Liver (tissue), 3 donors: ENCODE data around the gene MEIS1.

ENCODE experiments used
- ATF3 ChIP-seq: IDR thresholded peaks from 2 replicates; pipeline ENCODE4 v1.6.1; 2016; ENCODE audit warnings: antibody characterized with exemption
- CTCF ChIP-seq: fragments of 150-350 bp; IDR thresholded peaks from 2 replicates; pipeline ENCODE4 v1.5.1; 2017; ENCODE audit warnings: improper control_type of control experiment, low read depth, low read length; ENCODE audit not compliant: missing input control
- EGR1 ChIP-seq, 2 donors: IDR thresholded peaks; 2 replicates each; pipeline ENCODE4 v1.6.1; 2016 to 2018; ENCODE audit warnings: antibody characterized with exemption in 2 of 2, low read depth in 2 of 2
- GABPA ChIP-seq, 2 donors: IDR thresholded peaks in 1 of 2; conservative IDR thresholded peaks in 1 of 2; 2 replicates each; pipeline ENCODE4 v1.6.1; 2016; ENCODE audit warnings: antibody characterized with exemption in 2 of 2, mild to moderate bottlenecking in 1 of 2, moderate library complexity in 1 of 2
- JUND ChIP-seq, 2 donors: IDR thresholded peaks; 2 replicates each; pipeline ENCODE4 v1.6.1; 2016; ENCODE audit warnings: antibody characterized with exemption in 2 of 2
- MAX ChIP-seq: IDR thresholded peaks from 2 replicates; pipeline ENCODE4 v1.6.1; 2016; ENCODE audit warnings: antibody characterized with exemption
- NR2F2 ChIP-seq: IDR thresholded peaks from 2 replicates; pipeline ENCODE4 v1.6.1; 2016; ENCODE audit warnings: antibody characterized with exemption
- RAD21 ChIP-seq, 2 donors: IDR thresholded peaks; 2 replicates each; pipeline ENCODE4 v1.6.1; 2016; ENCODE audit warnings: antibody characterized with exemption in 2 of 2, mild to moderate bottlenecking in 2 of 2
- REST ChIP-seq: IDR thresholded peaks from 2 replicates; pipeline ENCODE4 v1.6.1; 2016; ENCODE audit warnings: antibody characterized with exemption, mild to moderate bottlenecking
- RXRA ChIP-seq, 2 donors: IDR thresholded peaks; 2 replicates each; pipeline ENCODE4 v1.6.1; 2017 to 2018; ENCODE audit warnings: antibody characterized with exemption in 2 of 2, mild to moderate bottlenecking in 1 of 2
- SP1 ChIP-seq: IDR thresholded peaks from 2 replicates; pipeline ENCODE4 v1.6.1; 2018; ENCODE audit warnings: antibody characterized with exemption, mild to moderate bottlenecking
- TAF1 ChIP-seq: conservative IDR thresholded peaks from 2 replicates; pipeline ENCODE4 v1.6.1; 2016; ENCODE audit warnings: antibody characterized with exemption, mild to moderate bottlenecking
- YY1 ChIP-seq: IDR thresholded peaks from 2 replicates; pipeline ENCODE4 v1.6.1; 2016; ENCODE audit warnings: antibody characterized with exemption, mild to moderate bottlenecking
- ZBTB33 ChIP-seq: IDR thresholded peaks from 2 replicates; pipeline ENCODE4 v1.6.1; 2016; ENCODE audit warnings: antibody characterized with exemption
- donor health status: healthy.
- donor health status: healthy.

- no peak for TF ChIP-seq CTCF
- no peak for TF ChIP-seq RAD21 (IDR thresholded peaks at IDR 0.05)
- no peak for TF ChIP-seq REST
- TF ChIP-seq ZBTB33 = no peak
- TF ChIP-seq MAX = no peak
- no peak for TF ChIP-seq ATF3
- TF ChIP-seq TAF1 = no peak
- TF ChIP-seq SP1 = no peak
- TF ChIP-seq YY1 = no peak
- TF ChIP-seq JUND (IDR thresholded peaks at IDR 0.05) = no peak
- TF ChIP-seq NR2F2 = no peak
- no peak for TF ChIP-seq EGR1 (IDR thresholded peaks at IDR 0.05; ENCODE audit: low read depth in 2 of 2)
- no peak for TF ChIP-seq GABPA (IDR thresholded peaks at IDR 0.05 in 1 of 2, conservative IDR thresholded peaks at IDR 0.05 in 1 of 2)
- TF ChIP-seq RXRA (IDR thresholded peaks at IDR 0.05) = no peak
Measured at GRCh38 chr2:66452214-66452613, 17.3 kb downstream of the MEIS1 start.
